Measurements from ENCODE around the gene STAT5A. TPM values are rescaled to one million over a fixed set of nuclear protein-coding genes. Genes with fewer than 3 reads are reported as not detected.

Gene STAT5A
- total RNA-seq, 1 experiment from 2014 or later: 0.91 TPM

GRCh38 chr17:42270596-42270995, 17.7 kb upstream of the STAT5A start:
- ChIA-PET POLR2A (no interaction called here), RAD21 (ENCODE audit: low non-redundant PET in 1 of 2, low total read pairs in 2 of 2, uncharacterized antibody in 2 of 2, unreplicated experiment in 2 of 2) (no interaction called here), CTCF (interaction anchor here (1.9 kb wide), 1 partner anchor 49 kb away, joined by 6 read pairs; no protein-coding TSS in a partner anchor)
- Histone ChIP-seq H3K9ac (ENCODE audit: low read length) (no peak overlapping the region), H3K4me3 (replicated peaks in 1 of 2; ENCODE audit: low read depth in 1 of 2, low read length in 2 of 2) (no peak overlapping the region), H3K79me2 (ENCODE audit: insufficient read depth, low read length) (peaks cover 60% of the 10 kb centered on the region), H3K27ac (ENCODE audit: low read depth, low read length) (no peak overlapping the region), H3K27me3 (ENCODE audit: insufficient read depth, low read length) (0 out of 2 replicates have a peak, but pooled peaks cover 5% of the 10 kb centered on the region), H4K20me1 (ENCODE audit: insufficient read depth) (no peaks in the 10 kb centered on the region), H3K4me1 (ENCODE audit: control insufficient read depth in 1 of 2, insufficient read depth in 2 of 2, low read length in 2 of 2) (peaks cover 13 to 20% of the 10 kb centered on the region in 2 experiments; a peak in 3 of 4 replicates), H3K4me2 (ENCODE audit: low read length) (no peak overlapping the region), H3K9me3 (ENCODE audit: control insufficient read depth in 1 of 2, insufficient read depth in 1 of 2, low read depth in 1 of 2, low read length in 2 of 2) (no peaks in the 10 kb centered on the region), H3K9me2 (ENCODE audit: insufficient read depth) (no peaks in the 10 kb centered on the region), H3K36me3 (ENCODE audit: control insufficient read depth in 1 of 2, insufficient read depth in 2 of 2, low read length in 2 of 2) (no peaks in the 10 kb centered on the region), H2AFZ (ENCODE audit: low read depth, low read length, poor library complexity, severe bottlenecking) (no peak overlapping the region)
- intact Hi-C loops (cut with micrococcal nuclease): no loop called here
- BruUV-seq (replicated peaks): no TSS peak
- TF ChIP-seq CTCF (IDR thresholded peaks at IDR 0.05 in 2 of 3, conservative IDR thresholded peaks at IDR 0.05 in 1 of 3; ENCODE audit: borderline replicate concordance in 1 of 3, insufficient read depth in 1 of 3, low read depth in 2 of 3, low read length in 2 of 3): no peak
- no peak for TF ChIP-seq SP1 (IDR thresholded peaks at IDR 0.05; ENCODE audit: low read depth)
- no peak for TF ChIP-seq POLR2A (IDR thresholded peaks at IDR 0.05; ENCODE audit: borderline replicate concordance, extremely low read depth, insufficient read depth, insufficient read length)
- no peak for TF ChIP-seq CEBPB (IDR thresholded peaks at IDR 0.05; ENCODE audit: low read depth)
- TF ChIP-seq EGR1 (IDR thresholded peaks at IDR 0.05; ENCODE audit: low read depth): no peak
- no peak for TF ChIP-seq ATF3 (IDR thresholded peaks at IDR 0.05)
- no peak for TF ChIP-seq CBX3 (IDR thresholded peaks at IDR 0.05; ENCODE audit: low read depth)
- no peak for TF ChIP-seq EZH2 (IDR thresholded peaks at IDR 0.05)
- TF ChIP-seq YY1 (IDR thresholded peaks at IDR 0.05; ENCODE audit: extremely low read depth, insufficient replicate concordance, low read depth, low read length): no peak
- no peak for TF ChIP-seq POLR2AphosphoS5 (IDR thresholded peaks at IDR 0.05; ENCODE audit: low read depth, low read length)
- no peak for TF ChIP-seq ZBTB33 (IDR thresholded peaks at IDR 0.05; ENCODE audit: extremely low read depth, insufficient replicate concordance, low read length)
- no peak for TF ChIP-seq SIN3A (IDR thresholded peaks at IDR 0.05; ENCODE audit: low read depth)
- TF ChIP-seq SRF (IDR thresholded peaks at IDR 0.05; ENCODE audit: low read depth): no peak
- no peak for TF ChIP-seq EZH2phosphoT487 (IDR thresholded peaks at IDR 0.05; ENCODE audit: borderline replicate concordance)
- TF ChIP-seq FOSL1 (IDR thresholded peaks at IDR 0.05; ENCODE audit: low read depth): no peak
- DNase-seq (ENCODE audit: low read depth, low spot score): no peak
- ATAC-seq: no peak
